Skeletal muscle cell (primary cell): Measurements from ENCODE around the gene PIPOX.

ENCODE experiments used
- DNase-seq: peaks from one replicate; pipeline ENCODE4 v3.0.0-alpha.2; 2010; ENCODE audit warnings: low read depth
- H3K4me3 ChIP-seq: 2 replicates; pipeline ENCODE4 v1.5.1; 2011; ENCODE audit warnings: low read depth, mild to moderate bottlenecking, control low read depth, low read length, moderate library complexity

The PIPOX gene

DNA sequence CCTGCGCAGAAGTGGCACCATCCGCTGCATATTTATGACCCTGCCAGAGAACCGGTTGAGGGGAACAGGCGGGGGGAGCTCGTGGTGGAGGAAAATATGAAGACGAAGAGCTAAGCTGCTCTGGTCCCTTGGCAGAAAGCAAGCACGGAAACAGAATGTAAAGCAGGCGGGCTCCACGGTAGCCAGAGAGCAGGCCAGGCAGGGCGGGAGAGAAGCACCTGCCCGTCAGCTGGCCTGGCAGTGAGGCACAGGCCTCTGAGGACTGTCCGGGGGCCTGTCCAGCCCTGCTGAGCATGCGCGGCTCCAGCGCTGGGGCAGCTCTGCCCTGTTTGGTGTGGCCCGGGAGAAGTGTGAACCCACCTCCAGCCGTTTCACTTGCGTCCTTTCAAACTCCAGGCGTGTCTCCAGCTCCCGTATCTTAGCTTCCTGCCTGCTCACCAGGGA is 46.7 kb downstream of the PIPOX start:
- H3K4me3 ChIP-seq = no peak overlapping the region
- no peak for DNase-seq

DNA sequence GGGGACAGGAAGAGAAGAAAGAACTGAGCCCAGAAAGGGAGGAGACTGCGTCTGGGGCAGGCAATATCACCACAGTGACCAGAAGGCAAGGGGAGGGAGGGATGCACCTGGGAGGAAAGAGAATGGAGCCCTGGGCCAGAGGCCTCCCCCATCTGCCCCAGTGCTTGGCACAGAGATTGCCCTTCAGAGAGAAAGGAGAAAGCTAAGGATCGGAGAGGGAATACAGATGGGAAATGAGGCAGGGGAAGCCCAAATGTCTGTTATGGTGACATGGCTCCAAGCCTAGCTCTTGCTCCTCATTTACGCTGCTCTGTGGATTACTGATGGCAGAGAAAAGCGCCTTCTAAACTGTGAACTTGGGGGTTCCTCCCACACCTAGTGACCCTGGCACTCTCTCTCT is 47.2 kb downstream of the PIPOX start:
- H3K4me3 ChIP-seq = no peak overlapping the region
- DNase-seq = no peak

DNA sequence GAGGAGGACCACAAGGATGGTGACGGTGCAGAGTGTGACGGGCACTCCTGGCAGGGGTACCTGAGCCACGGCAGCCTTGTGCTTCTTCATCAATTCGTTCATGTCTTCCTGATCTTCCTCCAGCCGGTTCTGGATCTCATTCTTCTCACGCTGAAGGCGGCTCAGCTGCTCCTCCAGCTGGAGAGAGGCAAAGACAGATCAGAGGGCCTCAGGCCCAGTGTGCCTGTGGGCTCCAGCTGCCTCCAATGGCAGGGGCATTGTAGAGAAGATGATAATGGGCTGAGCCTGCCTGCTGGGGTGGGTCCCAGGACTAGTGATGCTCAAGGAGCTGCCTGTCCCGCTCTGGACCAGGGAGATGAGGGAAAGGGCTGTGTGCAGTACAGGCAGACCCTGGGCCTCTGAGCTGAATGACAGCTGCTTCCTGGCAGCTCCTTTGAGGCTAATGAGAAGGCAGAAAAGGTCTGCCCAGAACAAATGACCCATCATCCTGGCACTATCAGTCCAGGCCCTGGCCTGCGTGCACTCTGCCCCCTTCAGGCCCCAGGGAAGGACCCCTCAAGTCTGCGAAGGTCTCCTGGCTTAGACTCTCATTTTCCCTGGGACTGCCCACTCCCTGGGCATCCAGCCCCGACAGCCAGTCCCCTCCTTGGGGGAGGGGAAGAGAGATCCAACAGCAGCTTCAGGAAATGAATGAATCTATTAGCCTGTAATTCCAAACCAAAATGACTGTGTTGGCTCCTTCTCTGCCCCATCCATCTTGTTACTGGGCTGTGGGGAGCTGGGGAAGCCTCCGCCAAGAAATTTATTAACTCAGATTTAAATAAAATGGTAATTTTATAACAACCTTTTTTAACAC is 48.0 kb downstream of the PIPOX start:
- no peak for DNase-seq
- H3K4me3 ChIP-seq = no peak overlapping the region

DNA sequence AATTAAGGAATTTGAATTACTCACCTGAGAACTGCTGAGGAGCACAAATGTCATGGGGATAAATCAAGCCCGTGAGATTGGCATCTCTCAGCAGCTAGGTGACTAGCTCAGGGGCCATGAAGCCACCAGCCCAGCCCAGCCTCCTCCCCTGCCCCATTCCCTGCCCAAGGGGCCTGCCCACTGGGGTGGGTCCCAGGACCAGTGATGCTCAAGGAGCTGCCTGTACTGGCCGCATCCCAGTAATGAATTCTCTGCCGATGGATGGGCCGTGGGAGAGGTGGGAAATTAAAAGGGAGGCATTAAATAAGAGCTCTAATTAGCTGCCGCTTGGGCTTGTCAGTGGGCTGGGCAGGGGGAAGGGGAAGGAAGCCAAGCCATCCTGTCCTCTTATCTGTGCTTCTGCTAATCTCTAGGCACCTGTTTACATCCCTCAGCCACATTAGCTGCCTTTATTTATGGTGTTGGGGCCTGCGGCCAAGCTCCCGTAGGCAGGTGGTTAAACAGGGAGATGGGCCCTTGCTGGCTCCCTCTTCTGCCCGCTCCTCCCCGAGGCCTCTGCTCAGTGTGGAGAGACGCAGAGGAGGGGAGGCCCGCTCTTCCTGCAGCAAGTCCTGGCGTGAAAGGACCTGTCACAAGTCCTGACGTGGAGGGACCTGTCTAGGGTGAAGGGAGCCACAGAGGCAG is 48.8 kb downstream of the PIPOX start:
- no peak for DNase-seq

DNA sequence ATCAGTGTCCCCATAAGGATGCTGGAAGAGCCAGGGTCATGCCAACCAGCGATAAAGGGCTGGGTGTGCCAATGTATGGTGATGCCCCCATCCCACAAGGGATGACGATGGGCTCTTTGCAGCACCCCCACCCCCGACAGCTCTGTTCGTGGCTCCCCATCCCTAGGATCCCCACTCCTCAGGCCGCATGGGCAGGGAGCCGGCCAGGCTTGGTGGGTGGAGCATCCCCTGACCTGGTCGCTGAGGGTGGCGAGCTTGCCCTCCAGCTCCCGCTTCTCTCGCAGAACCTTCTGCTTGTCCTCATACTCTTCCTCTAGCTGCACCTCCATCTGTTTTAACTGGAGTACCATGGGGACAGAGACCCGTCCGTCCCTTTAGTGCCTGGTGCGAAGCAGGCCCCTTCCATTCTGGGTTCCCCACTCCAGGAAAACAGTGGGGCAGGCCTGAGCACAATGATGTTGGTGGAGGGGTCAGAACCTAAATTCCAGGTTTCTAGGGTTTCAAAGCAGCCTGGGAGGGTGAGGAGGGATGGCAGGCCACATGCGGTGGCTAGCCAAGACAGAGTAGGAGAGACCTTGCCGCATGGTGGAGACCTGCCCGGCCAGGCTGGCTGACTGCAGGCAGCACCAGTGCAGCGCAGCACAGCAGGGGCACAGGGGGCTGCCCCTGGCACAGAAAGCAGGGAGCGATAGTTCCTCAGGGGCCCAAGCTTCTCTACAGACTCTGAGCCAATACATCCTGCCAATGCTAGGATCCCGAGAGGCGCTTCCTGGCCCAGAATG is 50.3 kb downstream of the PIPOX start:
- H3K4me3 ChIP-seq = no peak overlapping the region
- no peak for DNase-seq

More for the DNA sequence above, 48.8 kb downstream of the PIPOX start:
- H3K4me3 ChIP-seq = no peak overlapping the region

DNA sequence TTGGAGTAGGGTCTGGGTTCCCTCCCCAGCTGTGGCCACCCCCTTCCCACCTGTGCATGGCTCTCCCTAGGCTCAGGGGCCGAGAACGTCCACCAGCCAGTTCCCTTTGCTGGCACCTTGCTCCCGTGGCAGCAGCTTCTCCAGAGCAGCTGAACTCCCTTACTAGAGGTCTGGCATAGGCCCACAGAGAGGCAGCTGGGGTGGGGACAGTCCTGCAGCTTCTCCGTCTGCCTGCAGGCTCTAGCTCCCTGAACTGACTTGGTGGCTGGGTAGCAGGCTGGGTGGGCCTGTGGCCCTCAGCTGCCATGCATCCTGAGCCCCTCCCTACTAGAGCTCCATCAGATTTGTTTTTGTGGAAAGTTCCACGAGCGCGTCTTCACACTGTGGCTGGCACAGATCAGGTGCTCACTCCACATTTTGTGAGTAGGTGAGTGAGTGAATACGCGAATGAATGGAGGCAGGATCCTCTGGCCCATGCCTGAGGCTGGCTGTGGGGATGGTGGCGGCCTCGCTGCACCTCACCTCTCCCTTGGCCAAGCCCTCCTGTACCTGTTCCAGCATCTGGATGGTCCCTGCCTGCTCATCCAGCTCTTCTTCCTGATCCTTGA is 51.3 kb downstream of the PIPOX start:
- H3K4me3 ChIP-seq = no peak overlapping the region
- no peak for DNase-seq

DNA sequence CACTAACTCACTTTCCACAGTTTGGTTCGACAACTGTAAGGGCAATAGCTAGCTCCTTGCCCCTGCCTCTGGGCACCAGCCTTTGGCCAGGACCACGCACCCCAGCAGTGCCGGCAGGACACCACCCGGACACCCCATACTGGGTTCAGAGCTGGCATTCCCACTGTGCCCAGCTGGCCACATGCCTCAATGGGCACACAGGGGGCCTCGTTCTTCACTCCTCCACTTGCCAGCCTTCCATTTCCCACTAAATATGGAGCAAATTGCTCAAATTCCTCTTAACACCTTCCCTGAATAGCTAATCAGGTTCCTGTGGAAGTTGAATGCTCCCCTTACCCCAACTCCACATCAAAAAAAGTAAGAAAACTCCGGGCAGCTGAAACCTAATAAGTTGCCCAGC is 52.5 kb downstream of the PIPOX start:
- H3K4me3 ChIP-seq = no peak overlapping the region
- no peak for DNase-seq

DNA sequence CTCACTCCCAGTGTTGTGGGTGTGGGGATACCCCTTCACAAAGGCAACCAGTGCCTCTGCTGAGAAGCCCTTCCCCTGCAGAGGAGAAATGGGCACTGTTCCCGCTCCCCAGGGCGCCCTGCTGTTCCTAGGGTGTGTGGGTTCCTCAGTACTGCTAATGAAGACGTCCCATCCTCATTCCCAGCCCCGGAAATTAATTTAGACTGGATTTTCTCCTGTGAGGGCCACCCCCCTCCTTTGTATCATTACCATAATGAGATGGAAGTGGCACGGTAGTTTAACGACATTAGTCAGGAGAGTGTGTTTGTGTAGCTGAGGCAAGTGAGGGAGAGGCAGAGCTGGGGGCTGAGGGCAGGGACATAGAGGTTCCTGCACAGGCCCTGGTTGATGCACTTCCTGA is 53.2 kb downstream of the PIPOX start:
- H3K4me3 ChIP-seq = no peak overlapping the region
- no peak for DNase-seq

DNA sequence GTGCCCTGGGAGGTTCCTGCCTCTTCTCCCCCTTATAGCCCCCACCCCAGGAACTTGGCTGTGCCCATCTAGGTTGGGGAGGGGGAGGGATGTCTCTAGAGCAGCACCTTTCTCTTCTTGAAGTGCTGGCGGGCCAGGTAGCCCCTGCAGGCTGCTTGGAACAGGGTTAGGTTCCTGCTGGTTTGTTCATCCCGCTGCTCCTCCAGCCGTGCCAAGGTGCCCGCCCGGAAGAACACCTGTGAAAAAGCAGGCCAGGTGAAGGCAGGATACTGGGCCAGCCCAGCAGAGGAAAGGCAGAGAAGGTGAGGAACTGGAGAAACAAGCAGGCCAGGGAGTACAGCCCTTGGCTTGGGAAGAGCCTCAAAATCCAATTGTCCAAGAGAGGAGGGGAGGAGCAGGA is 56.6 kb downstream of the PIPOX start:
- H3K4me3 ChIP-seq = no peak overlapping the region
- no peak for DNase-seq

DNA sequence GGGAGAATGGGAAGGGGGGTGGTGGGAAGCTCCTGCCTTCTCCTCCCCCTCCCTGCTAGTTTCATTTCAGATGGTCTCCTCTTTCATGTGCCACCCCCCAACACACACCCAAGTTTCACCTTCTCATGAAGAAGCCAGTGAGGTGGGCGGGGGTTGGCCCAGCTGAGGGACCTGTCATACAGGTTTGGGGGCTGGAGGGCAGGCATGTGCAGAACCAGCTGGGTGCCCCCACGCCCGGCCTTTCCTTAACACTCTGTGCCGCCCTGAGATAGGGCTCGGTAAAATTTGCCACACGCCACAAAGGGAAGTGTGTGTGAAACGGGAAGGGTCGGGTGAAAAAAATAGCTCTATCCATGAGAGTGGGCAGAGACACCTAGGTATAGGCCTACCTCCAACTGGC is 57.4 kb downstream of the PIPOX start:
- no peak for DNase-seq
- H3K4me3 ChIP-seq = no peak overlapping the region

DNA sequence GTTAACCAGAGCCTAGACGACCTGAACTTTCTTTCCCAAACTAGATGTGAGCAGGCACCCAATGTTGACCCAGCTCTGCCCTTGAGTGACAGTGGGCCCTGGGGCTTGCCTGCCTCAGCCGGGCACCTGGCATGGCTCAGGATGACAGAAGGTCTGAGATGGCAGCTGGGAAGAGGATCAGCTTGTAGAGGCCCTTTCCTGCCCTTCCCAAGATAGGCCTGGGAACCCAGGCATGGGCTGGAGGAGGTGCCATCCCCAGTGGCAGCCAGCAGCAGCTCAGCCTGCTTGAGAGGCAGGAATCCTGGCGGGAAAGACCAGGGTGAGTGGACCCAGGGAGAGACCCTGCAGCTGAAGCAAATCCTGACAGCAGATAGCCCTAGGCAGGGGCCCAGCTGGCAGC is 59.1 kb downstream of the PIPOX start:
- H3K4me3 ChIP-seq = no peak overlapping the region
- DNase-seq = no peak

DNA sequence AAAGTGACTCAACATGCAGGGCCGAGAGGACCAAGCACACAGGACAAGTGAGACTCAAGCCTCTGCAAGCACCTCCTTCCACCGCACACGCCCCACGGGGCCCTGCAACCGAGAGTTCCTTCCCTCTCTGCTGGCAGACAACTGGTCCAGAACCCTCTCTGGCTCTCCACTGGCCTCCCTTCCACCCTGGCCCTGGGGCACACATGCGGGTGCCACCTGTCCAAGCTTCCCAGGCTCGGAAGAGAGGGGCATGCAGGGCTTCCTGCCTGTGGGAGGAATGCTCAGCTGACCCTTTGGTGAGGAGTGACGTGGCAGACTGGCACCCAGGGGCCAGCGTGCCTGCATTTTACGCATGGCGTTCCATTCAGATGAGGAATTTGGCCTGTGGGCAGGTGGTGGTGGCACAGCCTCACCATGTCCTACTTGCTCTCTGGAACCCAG is 59.8 kb downstream of the PIPOX start:
- H3K4me3 ChIP-seq = no peak overlapping the region
- DNase-seq = no peak

DNA sequence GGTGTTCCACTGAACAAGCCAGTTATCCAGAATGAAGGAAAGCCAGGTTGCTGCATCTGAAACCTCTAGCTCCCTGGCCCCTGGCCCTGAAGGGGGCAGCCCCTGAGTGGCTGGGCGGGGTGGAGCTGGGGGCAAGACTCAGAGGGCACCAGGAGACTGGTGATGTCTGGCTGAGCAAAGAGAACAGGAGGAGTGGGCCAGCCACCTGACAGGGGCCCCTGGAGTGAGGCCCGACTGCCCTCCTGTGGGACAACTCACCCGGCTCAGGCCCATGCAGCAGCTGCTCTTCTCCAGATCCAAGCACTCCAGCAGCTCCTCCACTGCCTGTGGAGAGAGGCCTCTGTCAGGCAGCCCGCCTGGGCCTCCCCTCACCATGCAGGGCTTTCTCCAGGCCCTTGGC is 60.4 kb downstream of the PIPOX start:
- H3K4me3 ChIP-seq = no peak overlapping the region
- DNase-seq = no peak
